OCI-LY7 (cell line): Measurements from ENCODE around the gene CENPP.

Experiments
- EZH2phosphoT487 ChIP-seq: fragments of 200-600 bp; sonication (generic); IDR thresholded peaks from 2 replicates; pipeline ENCODE4 v1.6.1; 2018; ENCODE audit warnings: low read depth, borderline replicate concordance, mild to moderate bottlenecking, mixed run types, antibody characterized with exemption, low read length, moderate library complexity, mixed read lengths
- TF ChIP-seq, protein P1 (sequence below): fragments of 200-600 bp; sonication (generic); conservative IDR thresholded peaks from 2 replicates; pipeline ENCODE4 v1.5.1; 2014; ENCODE audit warnings: mild to moderate bottlenecking, antibody characterized with exemption, low read length, moderate library complexity, mixed read lengths

DNA sequence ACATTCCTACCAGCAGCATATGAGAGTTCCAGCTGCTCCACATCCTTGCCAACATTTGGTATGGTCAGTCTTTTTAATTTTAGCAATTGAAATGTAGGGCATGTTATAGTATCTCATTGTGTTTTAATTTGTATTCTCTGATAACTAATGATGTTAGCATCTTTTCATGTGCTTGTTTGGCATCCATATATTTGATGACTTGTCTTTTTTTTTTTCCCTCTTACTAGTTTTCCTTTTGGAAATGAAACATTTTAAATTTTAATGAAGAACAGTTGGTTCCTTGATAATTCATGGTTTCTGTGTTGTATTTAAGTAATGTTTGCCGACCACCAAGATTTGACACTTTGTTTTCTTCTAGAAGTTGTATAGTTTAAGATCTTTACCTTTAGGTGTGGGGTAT is 69.9 kb downstream of the CENPP start:
- TF ChIP-seq, protein P1, sequence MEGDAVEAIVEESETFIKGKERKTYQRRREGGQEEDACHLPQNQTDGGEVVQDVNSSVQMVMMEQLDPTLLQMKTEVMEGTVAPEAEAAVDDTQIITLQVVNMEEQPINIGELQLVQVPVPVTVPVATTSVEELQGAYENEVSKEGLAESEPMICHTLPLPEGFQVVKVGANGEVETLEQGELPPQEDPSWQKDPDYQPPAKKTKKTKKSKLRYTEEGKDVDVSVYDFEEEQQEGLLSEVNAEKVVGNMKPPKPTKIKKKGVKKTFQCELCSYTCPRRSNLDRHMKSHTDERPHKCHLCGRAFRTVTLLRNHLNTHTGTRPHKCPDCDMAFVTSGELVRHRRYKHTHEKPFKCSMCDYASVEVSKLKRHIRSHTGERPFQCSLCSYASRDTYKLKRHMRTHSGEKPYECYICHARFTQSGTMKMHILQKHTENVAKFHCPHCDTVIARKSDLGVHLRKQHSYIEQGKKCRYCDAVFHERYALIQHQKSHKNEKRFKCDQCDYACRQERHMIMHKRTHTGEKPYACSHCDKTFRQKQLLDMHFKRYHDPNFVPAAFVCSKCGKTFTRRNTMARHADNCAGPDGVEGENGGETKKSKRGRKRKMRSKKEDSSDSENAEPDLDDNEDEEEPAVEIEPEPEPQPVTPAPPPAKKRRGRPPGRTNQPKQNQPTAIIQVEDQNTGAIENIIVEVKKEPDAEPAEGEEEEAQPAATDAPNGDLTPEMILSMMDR: no peak
- TF ChIP-seq EZH2phosphoT487: no peak
